DMS53 treated with DMSO at 0.1 percent for 48 hours (cell line): ENCODE measurements around the gene OSGEP.

Experiments used
- DNase-seq: peaks from one replicate; lab custom pipeline; 2025; ENCODE audit not compliant: unreplicated experiment; lab: John Stamatoyannopoulos, UW

OSGEP gene

GRCh38 chr14:20454516-20455354 is at the start of gene OSGEP, which contains the start of gene APEX1:
Gene OSGEP, minus strand, starts transcription at chr14:20454812. Its CDS starts 129 bp downstream, at chr14:20454683.
Gene APEX1, plus strand, starts transcription at chr14:20455226. Its CDS starts 420 bp downstream, at chr14:20455646.
- peak; percentile 56 for DNase-seq

DNA sequence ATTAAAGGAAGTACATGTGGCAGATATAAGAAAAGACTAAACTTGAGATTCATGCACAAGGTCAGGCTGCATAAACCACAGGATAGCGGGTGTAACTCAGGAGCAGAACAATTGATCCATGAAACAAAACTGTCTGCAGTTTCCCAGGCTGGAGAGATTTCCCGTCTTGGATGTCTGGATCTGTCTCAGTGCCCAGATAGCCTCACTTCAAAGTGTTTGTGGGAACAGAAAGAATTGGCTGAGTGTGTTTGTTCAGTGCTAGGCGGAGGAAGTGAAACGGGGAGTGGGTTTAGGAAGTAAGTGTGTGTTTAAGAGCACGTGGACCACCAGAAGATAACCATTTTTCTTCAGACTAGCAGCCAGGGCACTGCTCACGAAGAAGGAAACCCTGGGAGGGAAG is 49.3 kb upstream of the OSGEP start:
- no peak for DNase-seq

DNA sequence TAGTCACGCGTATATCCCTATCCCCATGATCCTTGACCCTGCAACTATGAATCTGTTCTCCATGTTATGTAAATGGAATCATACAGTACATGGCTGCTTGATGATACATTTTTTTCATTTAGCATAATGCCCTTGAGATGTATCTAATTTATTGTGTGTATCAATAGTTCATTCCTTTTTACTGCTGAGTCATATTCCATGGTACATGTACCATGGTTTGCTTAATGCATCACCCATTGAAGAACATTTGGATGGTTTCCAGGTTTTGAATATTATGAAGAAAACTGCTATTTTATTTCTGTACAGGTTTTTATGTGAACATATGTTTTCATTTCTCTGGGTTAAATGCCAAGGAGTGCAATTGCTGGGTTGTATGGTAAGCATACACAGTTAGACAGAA is 46.7 kb upstream of the OSGEP start:
- DNase-seq: no peak

DNA sequence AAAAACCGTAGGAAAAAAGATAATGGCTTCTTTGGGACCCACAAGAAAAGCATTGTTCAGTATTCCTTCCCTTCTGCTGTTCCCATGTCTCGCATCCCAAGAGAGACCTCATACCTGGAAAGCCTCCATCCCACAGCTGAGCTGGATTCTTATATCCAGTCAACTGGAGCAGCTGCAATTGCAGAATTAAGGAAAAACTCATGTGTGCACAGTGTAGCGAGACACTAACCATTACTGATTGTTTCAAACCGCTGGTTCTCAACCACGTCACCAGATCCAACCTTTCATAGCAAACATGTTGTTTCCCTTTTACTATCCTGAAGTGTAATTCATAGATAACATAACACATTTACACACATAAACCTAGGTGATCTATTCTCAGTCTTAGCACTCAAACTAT is 45.3 kb upstream of the OSGEP start:
- no peak for DNase-seq

- no peak for DNase-seq
Measured at GRCh38 chr14:20499108-20499507, 44.5 kb upstream of the OSGEP start.

DNA sequence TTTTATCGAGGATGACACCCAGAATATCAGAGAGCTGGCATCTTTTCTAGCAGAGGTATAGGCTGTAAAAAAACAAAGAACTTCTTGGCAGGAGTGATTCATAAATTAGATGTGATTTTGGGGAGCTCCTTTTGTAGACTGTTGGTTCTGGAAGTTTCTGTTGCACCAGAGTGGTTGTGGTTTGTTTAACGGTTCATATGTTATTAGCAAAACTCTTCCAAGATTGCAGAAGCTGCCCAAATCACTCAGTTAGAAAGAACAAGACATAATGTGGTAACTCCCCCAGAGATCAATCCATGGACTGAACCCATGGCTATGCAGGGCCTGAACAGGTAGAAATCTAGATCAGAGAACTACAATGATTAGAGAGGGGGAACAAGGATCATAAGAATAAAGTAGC is 44.0 kb upstream of the OSGEP start:
- DNase-seq: no peak

DNA sequence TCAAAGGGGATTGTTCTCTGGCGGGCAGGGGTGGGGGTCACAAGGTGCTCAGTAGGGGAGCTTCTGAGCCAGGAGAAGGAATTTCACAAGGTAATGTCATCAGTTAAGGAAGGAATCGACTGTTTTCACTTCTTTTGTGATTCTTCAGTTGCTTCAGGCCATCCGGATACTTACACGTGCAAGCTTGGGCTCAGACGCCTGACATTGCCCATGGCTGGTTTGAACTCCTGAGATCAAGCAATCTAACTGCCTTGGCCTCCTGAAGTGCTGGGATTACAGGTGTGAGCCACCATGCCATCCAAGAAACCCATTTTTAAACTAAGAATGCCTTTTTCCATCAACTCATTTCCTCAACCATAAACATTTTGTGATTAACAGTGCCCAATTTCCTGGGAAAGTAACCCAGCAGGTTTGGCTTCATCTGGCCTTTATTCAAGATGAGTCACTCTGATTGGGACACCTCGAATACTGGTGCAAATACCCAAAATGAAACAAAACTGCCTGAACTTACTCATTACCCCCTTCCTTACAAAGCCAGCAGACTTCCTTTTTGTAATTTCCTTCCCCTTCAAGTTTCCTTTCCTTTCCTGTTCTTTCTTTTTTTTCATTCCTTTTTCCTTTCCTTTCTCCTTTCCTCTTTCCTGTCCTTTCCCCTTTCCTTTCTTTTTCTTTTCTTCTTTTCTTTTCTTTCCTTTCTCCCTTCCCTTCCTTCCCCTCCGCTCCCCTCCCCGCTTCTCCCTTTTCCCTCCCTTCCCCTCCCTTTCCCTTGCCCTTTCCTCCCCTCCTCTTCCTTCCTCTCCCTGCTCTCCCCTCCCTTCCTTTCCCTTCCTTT is 40.5 kb upstream of the OSGEP start:
- DNase-seq: no peak

DNA sequence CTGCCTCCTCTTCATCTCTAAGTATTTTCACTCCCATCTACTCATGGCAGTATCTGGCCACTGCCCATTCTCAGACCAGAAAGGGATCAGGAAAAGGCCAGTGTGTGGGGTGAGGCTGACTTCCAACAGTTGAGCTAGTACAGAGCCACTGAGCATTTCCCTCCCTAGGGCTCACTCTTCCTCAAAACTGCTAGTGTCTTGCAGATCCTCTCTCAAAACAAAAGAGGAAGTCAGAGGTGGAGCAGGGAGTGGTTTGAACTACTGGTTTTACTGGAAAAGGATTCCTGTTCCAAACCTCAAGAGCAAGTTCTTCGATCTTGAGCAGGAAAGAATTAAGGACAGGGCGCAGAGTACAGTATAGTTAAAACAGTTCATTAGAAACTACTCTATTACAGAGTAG is 39.0 kb upstream of the OSGEP start:
- no peak for DNase-seq

DNA sequence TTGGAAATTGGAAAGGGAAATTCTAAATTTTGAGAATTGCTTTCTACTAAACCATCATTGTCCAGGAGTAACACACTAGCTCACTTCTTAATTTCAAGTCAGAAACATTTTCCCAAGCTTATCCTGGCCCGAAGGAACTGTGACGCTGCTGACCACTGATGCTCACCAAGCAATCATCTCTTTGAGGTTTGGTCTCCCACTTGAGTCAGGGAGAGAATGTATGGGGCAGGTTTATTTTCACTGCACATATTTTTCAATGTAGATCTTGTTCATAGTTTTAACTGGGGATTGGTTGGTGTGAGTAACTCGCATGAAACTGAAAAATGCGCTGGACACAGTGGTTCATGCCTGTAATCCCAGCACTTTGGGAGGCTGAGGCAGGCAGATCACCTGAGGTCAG is 37.9 kb upstream of the OSGEP start:
- DNase-seq: no peak

- DNase-seq: no peak
Measured at GRCh38 chr14:20490563-20490962, 36.0 kb upstream of the OSGEP start.

GRCh38 chr14:20489093-20489994 is 34.7 kb upstream of the OSGEP start:
- no peak for DNase-seq

- DNase-seq: no peak
Measured at GRCh38 chr14:20487396-20487725, 32.7 kb upstream of the OSGEP start.

DNA sequence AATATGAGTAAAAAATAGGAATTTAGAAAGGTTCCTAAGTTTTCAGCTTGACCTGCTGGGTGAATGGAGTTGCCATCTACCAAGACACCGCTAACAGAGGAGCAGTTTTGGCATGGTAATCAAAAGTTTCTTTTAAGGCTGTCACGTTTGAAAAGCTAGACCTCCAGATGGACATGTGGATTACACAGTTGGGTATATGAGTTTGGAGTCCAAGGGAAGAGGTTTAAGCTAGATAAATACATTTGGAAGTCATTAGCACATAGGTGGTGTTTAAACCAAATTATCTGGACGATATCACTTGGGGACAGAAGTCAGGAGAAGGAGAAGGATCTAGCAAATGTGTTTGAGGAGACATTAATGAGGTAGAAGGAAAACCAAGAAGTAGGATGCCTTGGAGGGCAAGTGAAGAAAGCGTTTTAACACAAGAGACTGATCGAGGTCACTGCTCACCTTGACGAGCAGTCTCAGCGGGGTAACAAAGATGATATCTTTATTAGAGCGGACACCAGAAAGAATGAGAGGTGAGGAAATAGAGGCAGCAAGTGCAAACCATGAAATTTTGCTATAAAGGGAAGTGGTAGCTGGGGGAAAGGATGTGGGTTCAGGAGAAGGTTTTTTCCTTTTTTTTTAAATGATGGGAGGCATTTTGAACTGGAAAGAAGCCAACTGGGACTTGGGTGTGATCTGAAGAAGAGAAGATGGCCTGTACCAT is 32.2 kb upstream of the OSGEP start:
- no peak for DNase-seq

- no peak for DNase-seq
Measured at GRCh38 chr14:20485900-20486299, 31.3 kb upstream of the OSGEP start.

DNA sequence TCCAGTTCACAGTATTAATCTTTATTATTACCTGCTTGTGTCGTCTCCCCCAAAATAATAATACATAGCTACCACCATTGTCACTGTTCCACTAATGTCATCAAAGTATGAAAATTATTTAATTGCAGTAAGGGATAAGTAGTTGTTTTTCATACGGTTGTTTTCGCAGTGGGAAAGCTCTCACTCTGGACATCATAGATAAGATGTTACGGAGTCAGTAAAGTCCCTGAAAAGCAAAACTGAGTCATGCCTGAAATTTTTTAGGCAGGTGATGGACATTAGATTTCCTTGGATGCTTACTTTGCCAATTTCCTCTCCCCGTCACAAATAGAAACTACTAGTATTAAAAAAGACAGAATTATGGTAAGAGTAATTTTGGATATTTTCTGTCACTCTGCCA is 27.8 kb upstream of the OSGEP start:
- no peak for DNase-seq

DNA sequence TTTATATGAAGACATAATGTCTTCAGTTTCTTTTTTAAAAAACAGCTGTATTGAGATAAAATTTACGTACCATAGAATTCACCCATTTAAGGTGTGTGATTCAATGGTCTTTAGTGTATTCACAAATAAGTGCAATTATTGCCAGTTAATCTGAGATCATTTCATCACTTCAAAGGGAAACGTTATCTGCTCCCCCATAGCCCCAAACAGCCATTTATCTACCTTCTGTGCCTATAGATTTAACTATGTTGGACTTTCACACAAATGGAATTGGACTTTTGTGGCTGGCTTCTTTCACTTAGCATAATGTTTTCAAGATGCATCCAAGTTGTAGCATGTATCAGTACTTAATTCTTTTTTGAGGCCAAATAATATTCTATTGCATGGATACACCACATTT is 24.3 kb upstream of the OSGEP start:
- DNase-seq: no peak

DNA sequence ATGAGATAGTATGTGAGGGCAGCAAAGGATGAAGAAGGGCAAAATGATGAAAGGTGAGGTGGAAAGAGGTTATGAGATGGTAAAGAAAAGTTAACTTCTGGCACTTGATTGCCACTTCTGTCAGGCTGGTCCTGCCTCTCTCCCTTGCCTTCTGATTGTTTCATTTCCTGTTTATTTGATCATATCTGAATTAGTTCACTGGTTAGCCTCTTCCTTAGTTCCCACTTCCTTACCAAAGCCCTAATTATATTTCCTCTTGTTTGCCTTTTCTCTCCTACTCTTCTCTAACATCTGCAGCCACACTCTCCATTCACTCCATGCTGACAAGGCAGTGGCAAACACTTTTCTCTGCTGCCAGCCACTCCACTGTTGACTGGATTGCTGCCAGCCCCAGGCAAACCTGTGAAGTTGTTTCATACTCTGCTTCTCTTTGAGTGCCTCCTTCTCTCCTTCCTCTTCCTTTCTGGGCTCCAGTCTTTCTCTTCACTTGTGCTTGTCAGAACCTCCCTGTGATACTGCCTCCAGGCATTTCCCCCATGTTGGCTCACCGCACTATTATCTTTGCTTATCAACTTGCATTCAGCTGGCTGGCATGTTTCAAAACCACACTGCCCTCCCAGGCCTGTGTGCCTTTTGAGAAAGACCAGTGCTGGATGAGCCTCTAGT is 22.7 kb upstream of the OSGEP start:
- no peak for DNase-seq

GRCh38 chr14:20476776-20477175 is 22.2 kb upstream of the OSGEP start:
- no peak for DNase-seq

DNA sequence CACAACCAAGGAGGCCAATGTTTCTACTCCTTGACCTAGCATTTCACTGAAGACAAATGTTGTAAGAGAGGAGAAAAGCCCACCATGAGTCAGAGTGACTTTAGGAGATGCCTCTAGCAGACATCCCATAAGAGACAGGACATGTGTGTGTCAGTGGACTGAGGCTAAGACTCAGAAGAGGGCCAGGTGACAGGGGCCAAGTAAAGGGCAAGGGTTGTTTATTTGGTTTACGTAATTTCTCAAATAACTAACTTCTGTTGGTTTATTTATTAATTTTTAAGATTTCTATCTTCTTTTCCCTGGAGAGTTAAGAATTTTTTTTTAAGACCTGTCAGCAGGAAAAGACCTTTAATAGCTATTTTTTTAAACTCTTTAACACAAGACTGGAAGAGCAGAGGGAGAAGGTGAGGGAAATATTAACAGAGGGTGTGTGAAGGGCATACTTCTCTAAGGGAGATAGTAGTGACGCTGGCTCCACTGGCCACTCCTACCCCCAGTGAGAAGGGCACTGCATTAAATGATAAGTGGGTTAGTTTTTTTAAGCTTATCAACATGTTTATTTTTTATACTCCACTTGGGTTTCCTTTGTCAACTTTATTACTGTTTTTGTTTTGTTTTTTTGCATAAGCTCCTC is 18.0 kb upstream of the OSGEP start:
- no peak for DNase-seq

DNA sequence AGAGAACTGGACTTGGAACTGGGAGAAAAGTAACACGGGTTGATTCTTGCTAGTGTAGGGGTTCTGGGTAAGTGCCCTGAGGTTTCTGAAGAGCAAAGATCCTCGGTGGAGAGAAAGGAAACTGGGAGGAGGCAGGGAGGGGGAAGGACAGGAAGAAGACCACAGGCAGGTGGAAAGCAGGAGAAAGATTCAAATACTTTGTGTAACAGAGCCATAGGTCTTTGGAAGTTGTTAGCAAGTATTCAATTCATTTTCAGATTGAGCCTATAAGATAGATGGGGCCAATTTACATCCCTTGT is 15.9 kb upstream of the OSGEP start:
- DNase-seq: no peak
